NB4 (cell line): ENCODE measurements around the gene GNAO1.

Source experiments
- CTCF ChIP-seq: IDR thresholded peaks from one replicate; pipeline ENCODE4 v1.5.1; 2012; ENCODE audit warnings: low read depth, low read length
- MAX ChIP-seq: IDR thresholded peaks from 2 replicates; pipeline ENCODE4 v1.6.1; 2011; ENCODE audit warnings: low read depth, low read length
- POLR2A ChIP-seq: IDR thresholded peaks from 2 replicates; pipeline ENCODE4 v1.6.1; 2011; ENCODE audit warnings: mild to moderate bottlenecking; ENCODE audit not compliant: insufficient read length; ENCODE audit errors: extremely low read depth

- TF ChIP-seq POLR2A (no peak), CTCF (no peak), MAX (no peak)
Measured at GRCh38 chr16:56190048-56190676, 1.1 kb upstream of the GNAO1 start.
